SH-SY5Y (cell line): ENCODE measurements around the gene TNFAIP8L2.

ENCODE experiments used
- GATA2 ChIP-seq: IDR thresholded peaks from 2 replicates; pipeline ENCODE4 v1.6.1; 2011; ENCODE audit warnings: mild to moderate bottlenecking, low read depth, low read length
- GATA3 ChIP-seq: IDR thresholded peaks from 2 replicates; pipeline ENCODE4 v1.6.1; 2011; ENCODE audit warnings: low read depth, mild to moderate bottlenecking, low read length, moderate library complexity

GRCh38 chr1:151147132-151147503 is 9.3 kb upstream of the TNFAIP8L2 start:
- no peak for TF ChIP-seq GATA3
- no peak for TF ChIP-seq GATA2
